NCI-H1694 (cell line): ENCODE measurements around the gene HACL1.

ENCODE experiments used
- DNase-seq: peaks from one replicate; lab custom pipeline; 2025; lab: John Stamatoyannopoulos, UW

HACL1 gene

GRCh38 chr3:15601399-15602145, at the start of gene HACL1, which contains the start of gene BTD:
Gene HACL1, minus strand, starts transcription at chr3:15601569. Its CDS starts 106 bp downstream, at chr3:15601463.
Gene BTD, plus strand, starts transcription at chr3:15601745. Its CDS starts 33,695 bp downstream, at chr3:15635440.
- no peak for DNase-seq

GRCh38 chr3:15649858-15650257, 48.5 kb upstream of the HACL1 start:
- DNase-seq: no peak

- no peak for DNase-seq
Measured at GRCh38 chr3:15649341-15649740, 48.0 kb upstream of the HACL1 start.

GRCh38 chr3:15647611-15648167, 46.3 kb upstream of the HACL1 start:
- DNase-seq: no peak

GRCh38 chr3:15646851-15647511, 45.6 kb upstream of the HACL1 start:
- DNase-seq: no peak

- DNase-seq: no peak
Measured at GRCh38 chr3:15645740-15646501, 44.6 kb upstream of the HACL1 start.

- no peak for DNase-seq
Measured at GRCh38 chr3:15645246-15645645, 43.9 kb upstream of the HACL1 start.

GRCh38 chr3:15638891-15639262, 37.5 kb upstream of the HACL1 start:
- DNase-seq: no peak

- DNase-seq: no peak
Measured at GRCh38 chr3:15638193-15638890, 37.0 kb upstream of the HACL1 start.

- DNase-seq: no peak
Measured at GRCh38 chr3:15637131-15637951, 36.0 kb upstream of the HACL1 start.

GRCh38 chr3:15636028-15636709, 34.8 kb upstream of the HACL1 start:
- no peak for DNase-seq

GRCh38 chr3:15635121-15635661, 33.8 kb upstream of the HACL1 start:
- no peak for DNase-seq

GRCh38 chr3:15634671-15635070, 33.3 kb upstream of the HACL1 start:
- DNase-seq: no peak

- no peak for DNase-seq
Measured at GRCh38 chr3:15633766-15634598, 32.6 kb upstream of the HACL1 start.

GRCh38 chr3:15633159-15633558, 31.8 kb upstream of the HACL1 start:
- no peak for DNase-seq

- DNase-seq: no peak
Measured at GRCh38 chr3:15632212-15632580, 30.8 kb upstream of the HACL1 start.

- DNase-seq: no peak
Measured at GRCh38 chr3:15631426-15632211, 30.2 kb upstream of the HACL1 start.

- no peak for DNase-seq
Measured at GRCh38 chr3:15630646-15631350, 29.4 kb upstream of the HACL1 start.
